ENCODE results near the gene PTPRR.

DNA sequence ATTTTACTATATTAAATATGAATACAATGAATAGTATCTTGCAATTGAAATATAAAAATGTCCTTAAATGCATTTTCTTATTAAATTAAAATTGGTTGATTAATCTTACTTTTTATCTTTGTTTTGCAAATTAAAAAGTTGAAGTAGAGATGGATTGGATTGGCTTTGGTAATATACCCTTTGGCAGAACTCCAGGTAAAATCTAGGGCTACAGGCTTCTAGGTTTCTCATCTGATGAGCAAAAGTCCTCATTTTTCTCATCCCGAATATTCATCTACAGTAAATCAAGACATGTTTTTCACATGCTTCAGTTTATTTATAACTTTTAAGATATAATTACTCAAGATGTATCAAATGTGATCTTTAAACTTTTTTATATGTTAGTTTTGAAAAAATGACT is 2.2 kb downstream of the PTPRR start:
- TF ChIP-seq, protein P1, sequence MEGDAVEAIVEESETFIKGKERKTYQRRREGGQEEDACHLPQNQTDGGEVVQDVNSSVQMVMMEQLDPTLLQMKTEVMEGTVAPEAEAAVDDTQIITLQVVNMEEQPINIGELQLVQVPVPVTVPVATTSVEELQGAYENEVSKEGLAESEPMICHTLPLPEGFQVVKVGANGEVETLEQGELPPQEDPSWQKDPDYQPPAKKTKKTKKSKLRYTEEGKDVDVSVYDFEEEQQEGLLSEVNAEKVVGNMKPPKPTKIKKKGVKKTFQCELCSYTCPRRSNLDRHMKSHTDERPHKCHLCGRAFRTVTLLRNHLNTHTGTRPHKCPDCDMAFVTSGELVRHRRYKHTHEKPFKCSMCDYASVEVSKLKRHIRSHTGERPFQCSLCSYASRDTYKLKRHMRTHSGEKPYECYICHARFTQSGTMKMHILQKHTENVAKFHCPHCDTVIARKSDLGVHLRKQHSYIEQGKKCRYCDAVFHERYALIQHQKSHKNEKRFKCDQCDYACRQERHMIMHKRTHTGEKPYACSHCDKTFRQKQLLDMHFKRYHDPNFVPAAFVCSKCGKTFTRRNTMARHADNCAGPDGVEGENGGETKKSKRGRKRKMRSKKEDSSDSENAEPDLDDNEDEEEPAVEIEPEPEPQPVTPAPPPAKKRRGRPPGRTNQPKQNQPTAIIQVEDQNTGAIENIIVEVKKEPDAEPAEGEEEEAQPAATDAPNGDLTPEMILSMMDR (conservative IDR thresholded peaks at IDR 0.05 in 1 of 2, IDR thresholded peaks at IDR 0.05 in 1 of 2; ENCODE audit: low read depth in 1 of 2, low read length in 2 of 2): no peak
- TF ChIP-seq EZH2 (IDR thresholded peaks at IDR 0.05; ENCODE audit: low read length, missing control alignments): no peak

All from fibroblast of lung (primary cell).